Thyroid gland (tissue), 4 donors: Measurements from ENCODE around the gene VPS11.

Source experiments
- CTCF ChIP-seq, 6 experiments: fragments of 200-600 bp in 3 of 6; fragments of 450-650 bp in 3 of 6; sonication (generic) in 3 of 6; IDR thresholded peaks; one replicate each; pipeline ENCODE4 v1.5.1; 2016 to 2019; ENCODE audit warnings: antibody characterized with exemption in 6 of 6, mild to moderate bottlenecking in 2 of 6, inconsistent platforms in 1 of 6, moderate library complexity in 1 of 6
- POLR2A ChIP-seq, 2 donors: fragments of 450-650 bp; IDR thresholded peaks; one replicate each; pipeline ENCODE4 v1.6.1; 2017; ENCODE audit warnings: antibody characterized with exemption in 2 of 2, mild to moderate bottlenecking in 2 of 2, moderate library complexity in 1 of 2

GRCh38 chr11:119084663-119085436, 17.2 kb downstream of the VPS11 start, which contains the start of gene HMBS:
- no peak for TF ChIP-seq CTCF (IDR thresholded peaks at IDR 0.05)
- peak; percentile 1 to 56 for TF ChIP-seq POLR2A (IDR thresholded peaks at IDR 0.05)
